H1 (cell line): ENCODE results near the gene PRKCD. TPM values are rescaled to one million over a fixed set of nuclear protein-coding genes. Genes with fewer than 3 reads are reported as not detected.

Experiments used
- FOSL1 ChIP-seq: IDR thresholded peaks from 2 replicates; pipeline ENCODE4 v1.6.1; 2011; ENCODE audit warnings: mild to moderate bottlenecking, low read depth, low read length, moderate library complexity; ENCODE audit not compliant: insufficient read depth
- GTF2F1 ChIP-seq: IDR thresholded peaks from 2 replicates; pipeline ENCODE4 v1.6.1; 2012; ENCODE audit warnings: low read depth, low read length, improper control_type of control experiment, borderline replicate concordance
- HDAC6 ChIP-seq: IDR thresholded peaks from one replicate; pipeline ENCODE4 v1.7.1; 2012; ENCODE audit warnings: low read depth, mild to moderate bottlenecking, inconsistent platforms, low read length, moderate library complexity
- RFX5 ChIP-seq: IDR thresholded peaks from 2 replicates; pipeline ENCODE4 v1.6.1; 2011; ENCODE audit warnings: low read depth, low read length, improper control_type of control experiment, borderline replicate concordance
- SAP30 ChIP-seq: fragments of 300-600 bp; sonication (generic); IDR thresholded peaks from 2 replicates; pipeline ENCODE4 v1.7.1; 2012; ENCODE audit warnings: low read length, moderate library complexity, mild to moderate bottlenecking, inconsistent platforms; ENCODE audit not compliant: insufficient read depth, insufficient replicate concordance
- TAF7 ChIP-seq: optimal IDR thresholded peaks from 2 replicates; pipeline ENCODE3; 2011; ENCODE audit warnings: low read depth, mild to moderate bottlenecking, inconsistent platforms, low read length, moderate library complexity, borderline replicate concordance
- polyA plus RNA-seq, 7 experiments: library from polyadenylated mRNA; depleted of rRNA in 3 of 7; stranded (reverse) in 5 of 7; unstranded in 2 of 7; fragments of >200 nt in 5 of 7; fragments of 200-250 nt in 2 of 7; gene quantifications; 1 replicate in 5 of 7; 2 replicates in 1 of 7; 4 replicates in 1 of 7; pipeline versions ENCODE4 v1.2.1 to v1.2.3, GENCODE V29; 2011 to 2013; ENCODE audit warnings: missing spikeins in 2 of 7, mixed read lengths in 2 of 7
- total RNA-seq: library from RNA; stranded (reverse); fragmentation: NEBNext Ultra II Directional; extraction: Animal tissue kit (Norgen Biotek cat#: 25700); gene quantifications from 2 replicates; pipeline ENCODE4 v1.2.1, GENCODE V29; 2021
- TF ChIP-seq, protein P1 (sequence below), 3 experiments: IDR thresholded peaks; 1 replicate in 2 of 3; 2 replicates in 1 of 3; pipeline versions ENCODE4 v1.5.1 to v1.6.1; 2011; ENCODE audit warnings: low read length in 3 of 3, mild to moderate bottlenecking in 3 of 3, inconsistent platforms in 2 of 3, low read depth in 1 of 3, moderate library complexity in 1 of 3; ENCODE audit not compliant: insufficient read depth in 1 of 3; ENCODE audit errors: control extremely low read depth in 1 of 3

PRKCD gene
- total and polyA plus RNA-seq, 2 of the 8 experiments (the other 6 are each of a cell fraction or from before 2014, with no cell fraction given): 22.6 to 23.9 TPM

DNA sequence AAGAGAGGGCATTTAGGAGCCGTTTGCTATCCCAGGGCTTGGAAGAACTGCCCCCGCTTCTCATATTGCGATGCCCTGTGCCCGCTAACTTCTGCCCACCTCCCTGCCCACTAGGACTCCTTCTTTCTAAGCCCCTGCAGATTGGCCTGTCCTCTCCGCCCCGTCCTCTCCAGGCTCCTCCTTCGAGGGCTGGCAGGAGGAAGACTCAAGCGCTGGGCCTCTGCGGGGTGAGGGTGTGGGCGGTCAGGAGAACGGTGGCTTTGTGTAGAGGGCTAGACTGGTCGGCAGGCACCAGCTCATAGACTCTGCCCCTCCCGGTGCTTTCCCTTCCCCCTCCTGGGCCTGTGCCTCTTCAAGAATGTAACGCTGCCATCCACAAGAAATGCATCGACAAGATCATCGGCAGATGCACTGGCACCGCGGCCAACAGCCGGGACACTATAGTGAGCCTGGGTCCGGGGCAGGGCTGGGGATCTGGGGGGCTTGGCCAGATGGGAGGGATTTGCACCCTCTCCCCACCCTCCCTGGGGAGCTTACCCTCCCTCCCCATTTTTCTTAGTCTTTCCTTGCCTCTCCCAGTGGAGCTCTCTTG lies 21.9 kb downstream of the PRKCD start (continued):
- TF ChIP-seq, protein P1, sequence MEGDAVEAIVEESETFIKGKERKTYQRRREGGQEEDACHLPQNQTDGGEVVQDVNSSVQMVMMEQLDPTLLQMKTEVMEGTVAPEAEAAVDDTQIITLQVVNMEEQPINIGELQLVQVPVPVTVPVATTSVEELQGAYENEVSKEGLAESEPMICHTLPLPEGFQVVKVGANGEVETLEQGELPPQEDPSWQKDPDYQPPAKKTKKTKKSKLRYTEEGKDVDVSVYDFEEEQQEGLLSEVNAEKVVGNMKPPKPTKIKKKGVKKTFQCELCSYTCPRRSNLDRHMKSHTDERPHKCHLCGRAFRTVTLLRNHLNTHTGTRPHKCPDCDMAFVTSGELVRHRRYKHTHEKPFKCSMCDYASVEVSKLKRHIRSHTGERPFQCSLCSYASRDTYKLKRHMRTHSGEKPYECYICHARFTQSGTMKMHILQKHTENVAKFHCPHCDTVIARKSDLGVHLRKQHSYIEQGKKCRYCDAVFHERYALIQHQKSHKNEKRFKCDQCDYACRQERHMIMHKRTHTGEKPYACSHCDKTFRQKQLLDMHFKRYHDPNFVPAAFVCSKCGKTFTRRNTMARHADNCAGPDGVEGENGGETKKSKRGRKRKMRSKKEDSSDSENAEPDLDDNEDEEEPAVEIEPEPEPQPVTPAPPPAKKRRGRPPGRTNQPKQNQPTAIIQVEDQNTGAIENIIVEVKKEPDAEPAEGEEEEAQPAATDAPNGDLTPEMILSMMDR (IDR thresholded peaks at IDR 0.05; ENCODE audit: control extremely low read depth in 1 of 3, insufficient read depth in 1 of 3, low read depth in 1 of 3, low read length in 3 of 3): no peak
- TF ChIP-seq RFX5 (no peak), TAF7 (no peak), HDAC6 (no peak), FOSL1 (no peak), SAP30 (no peak), GTF2F1 (no peak)
- TF ChIP-seq, all 59 proteins: peak for 0
